SK-N-SH (cell line): ENCODE data around the gene TRUB2. TPM values are rescaled to one million over a fixed set of nuclear protein-coding genes. Genes with fewer than 3 reads are reported as not detected.

Experiments
- CTCF ChIA-PET: fragments of 300-600, 350-600 bp; formaldehyde crosslinking; extraction: SDS; loops from one replicate; lab custom pipeline; 2021; lab: Yijun Ruan, JAX
- POLR2A ChIA-PET: fragments of 350-600 bp; sonication (Branson Sonifier 250); formaldehyde crosslinking; extraction: SDS; loops from one replicate; lab custom pipeline; 2020; ENCODE audit warnings: antibody characterized with exemption, inconsistent platforms; lab: Yijun Ruan, JAX
- DNase-seq: peaks from one replicate; pipeline ENCODE4 v3.0.0; 2012
- H2AFZ ChIP-seq: fragments of 200-600 bp; sonication (generic); 2 replicates; pipeline ENCODE4 v1.8.1; 2016; ENCODE audit warnings: antibody characterized with exemption, mild to moderate bottlenecking, low read depth
- H3F3A ChIP-seq: fragments of 200-600 bp; sonication (generic); replicated peaks from 2 replicates; pipeline ENCODE3; 2016; ENCODE audit warnings: antibody characterized with exemption, mild to moderate bottlenecking; ENCODE audit not compliant: insufficient read depth
- H3K27ac ChIP-seq, 2 experiments: fragments of 200-500 bp in 1 of 2; fragments of 200-600 bp in 1 of 2; sonication (Bioruptor generic) in 1 of 2; sonication (generic), shearing (Covaris generic) in 1 of 2; 2 replicates each; pipeline versions ENCODE4 v1.5.1 to v1.6.1; 2014 to 2016; ENCODE audit warnings: low read depth in 2 of 2, inconsistent platforms in 1 of 2, low read length in 1 of 2, mild to moderate bottlenecking in 1 of 2, mixed read lengths in 1 of 2
- H3K27me3 ChIP-seq: fragments of 200-600 bp; sonication (generic), shearing (Covaris generic); 2 replicates; pipeline ENCODE4 v1.6.1; 2016; ENCODE audit warnings: mixed run types; ENCODE audit not compliant: insufficient read depth
- H3K36me3 ChIP-seq, 2 experiments: fragments of 200-500 bp in 1 of 2; fragments of 200-600 bp in 1 of 2; sonication (Bioruptor generic) in 1 of 2; sonication (generic) in 1 of 2; replicated peaks in 1 of 2; 2 replicates each; pipeline versions ENCODE3 to v1.5.1; 2014 to 2016; ENCODE audit warnings: low read length in 1 of 2, mild to moderate bottlenecking in 1 of 2; ENCODE audit not compliant: insufficient read depth in 2 of 2, control insufficient read depth in 1 of 2
- H3K4me1 ChIP-seq, 2 experiments: fragments of 200-500 bp in 1 of 2; fragments of 200-600 bp in 1 of 2; sonication (Bioruptor generic) in 1 of 2; sonication (generic), shearing (Covaris generic) in 1 of 2; 2 replicates each; pipeline versions ENCODE4 v1.5.1 to v1.6.1; 2014 to 2016; ENCODE audit warnings: low read depth in 1 of 2, low read length in 1 of 2, mixed run types in 1 of 2; ENCODE audit not compliant: insufficient read depth in 2 of 2, control insufficient read depth in 1 of 2
- H3K4me2 ChIP-seq: fragments of 200-600 bp; sonication (generic), shearing (Covaris generic); 2 replicates; pipeline ENCODE4 v1.6.1; 2017; ENCODE audit warnings: mixed run types
- H3K4me3 ChIP-seq, 2 experiments: fragments of 200-500 bp in 1 of 2; fragments of 200-600 bp in 1 of 2; sonication (Bioruptor generic) in 1 of 2; sonication (generic), shearing (Covaris generic) in 1 of 2; 2 replicates each; pipeline versions ENCODE4 v1.5.1 to v1.8.1; 2014 to 2016; ENCODE audit warnings: low read depth in 2 of 2, inconsistent platforms in 1 of 2, low read length in 1 of 2, mild to moderate bottlenecking in 1 of 2, mixed read lengths in 1 of 2, moderate library complexity in 1 of 2
- H3K79me2 ChIP-seq: fragments of 200-600 bp; sonication (generic); 2 replicates; pipeline ENCODE4 v1.8.1; 2017; ENCODE audit warnings: mild to moderate bottlenecking; ENCODE audit not compliant: insufficient read depth
- H3K9ac ChIP-seq: fragments of 200-600 bp; sonication (generic); 2 replicates; pipeline ENCODE4 v1.6.1; 2017; ENCODE audit warnings: mixed run types
- H3K9me2 ChIP-seq: fragments of 200-600 bp; sonication (generic); 2 replicates; pipeline ENCODE4 v1.6.1; 2017; ENCODE audit warnings: mixed run types
- H3K9me3 ChIP-seq: fragments of 200-600 bp; sonication (generic); 2 replicates; pipeline ENCODE4 v1.6.1; 2017; ENCODE audit warnings: mixed run types, mild to moderate bottlenecking, moderate library complexity
- H4K20me1 ChIP-seq: fragments of 200-600 bp; sonication (generic); 2 replicates; pipeline ENCODE4 v1.6.1; 2017; ENCODE audit warnings: mild to moderate bottlenecking, mixed run types; ENCODE audit not compliant: insufficient read depth
- GABPA ChIP-seq: IDR thresholded peaks from 2 replicates; pipeline ENCODE4 v1.4.0; 2012; ENCODE audit warnings: low read depth, mild to moderate bottlenecking
- JUND ChIP-seq: IDR thresholded peaks from 2 replicates; pipeline ENCODE4 v1.4.0; 2012
- MEF2A ChIP-seq: IDR thresholded peaks from 2 replicates; pipeline ENCODE4 v1.4.0; 2012; ENCODE audit warnings: low read depth, borderline replicate concordance
- MXI1 ChIP-seq: IDR thresholded peaks from 2 replicates; pipeline ENCODE4 v1.6.1; 2012; ENCODE audit warnings: mild to moderate bottlenecking, low read depth, low read length, improper control_type of control experiment
- NFIC ChIP-seq: IDR thresholded peaks from 2 replicates; pipeline ENCODE4 v1.4.0; 2012; ENCODE audit warnings: borderline replicate concordance
- POLR2AphosphoS5 ChIP-seq: IDR thresholded peaks from 2 replicates; pipeline ENCODE4 v1.6.1; 2012; ENCODE audit warnings: low read depth, low read length
- RAD21 ChIP-seq: IDR thresholded peaks from 2 replicates; pipeline ENCODE4 v1.6.1; 2012; ENCODE audit warnings: mild to moderate bottlenecking, low read length
- RCOR1 ChIP-seq: fragments of 150-350 bp; IDR thresholded peaks from 2 replicates; pipeline ENCODE4 v1.6.1; 2017; ENCODE audit warnings: antibody characterized with exemption, low read length
- TAF1 ChIP-seq: IDR thresholded peaks from 2 replicates; pipeline ENCODE4 v1.6.1; 2012; ENCODE audit warnings: low read depth, mild to moderate bottlenecking, low read length, moderate library complexity, borderline replicate concordance
- WGBS: methylation state at CpG from one replicate; pipeline ENCODE4 v1.1.6; 2017; ENCODE audit warnings: low lambda C conversion rate; 5-methylcytosine and 5-hydroxymethylcytosine counted together
- polyA plus RNA-seq, 3 experiments: library from polyadenylated mRNA; depleted of rRNA; stranded (reverse); fragments of >200 nt; gene quantifications; 2 replicates each; pipeline ENCODE4 v1.2.3, GENCODE V29; 2012
- TF ChIP-seq, protein P1 (sequence below): IDR thresholded peaks from 2 replicates; pipeline ENCODE4; 2012
- TF ChIP-seq, protein P2 (sequence below): IDR thresholded peaks from 2 replicates; pipeline ENCODE4 v1.6.1; 2012; ENCODE audit warnings: mild to moderate bottlenecking, low read depth, low read length, moderate library complexity
- TF ChIP-seq, protein P3 (sequence below): IDR thresholded peaks from 2 replicates; pipeline ENCODE4 v1.4.0; 2012; ENCODE audit warnings: low read depth

TRUB2 gene
- polyA plus RNA-seq, 1 of the 3 experiments (the other 2 are of a cell fraction): 18.8 TPM

DNA sequence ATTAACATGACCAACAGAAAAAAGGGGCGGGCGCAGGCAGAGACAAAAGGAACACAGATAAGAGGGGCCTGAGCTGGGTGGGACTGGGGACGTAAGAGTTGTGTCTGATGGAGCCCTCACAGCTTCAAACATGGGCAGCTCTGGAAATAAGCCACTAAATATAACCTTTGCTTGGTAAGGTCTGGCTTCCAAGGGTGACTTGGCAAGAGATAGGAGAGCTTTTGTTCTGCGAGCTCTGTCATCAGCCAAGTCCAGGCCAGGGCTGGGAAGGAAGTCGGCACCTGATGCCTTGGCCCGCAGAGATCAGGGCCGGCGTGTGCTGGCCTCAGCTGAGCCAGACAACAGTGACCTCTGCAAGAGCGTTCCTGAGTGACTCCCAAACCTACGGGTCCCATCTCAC, 11.8 kb downstream of the TRUB2 start:
- no peaks in the 10 kb centered on the region for H3K9me3 ChIP-seq

DNA sequence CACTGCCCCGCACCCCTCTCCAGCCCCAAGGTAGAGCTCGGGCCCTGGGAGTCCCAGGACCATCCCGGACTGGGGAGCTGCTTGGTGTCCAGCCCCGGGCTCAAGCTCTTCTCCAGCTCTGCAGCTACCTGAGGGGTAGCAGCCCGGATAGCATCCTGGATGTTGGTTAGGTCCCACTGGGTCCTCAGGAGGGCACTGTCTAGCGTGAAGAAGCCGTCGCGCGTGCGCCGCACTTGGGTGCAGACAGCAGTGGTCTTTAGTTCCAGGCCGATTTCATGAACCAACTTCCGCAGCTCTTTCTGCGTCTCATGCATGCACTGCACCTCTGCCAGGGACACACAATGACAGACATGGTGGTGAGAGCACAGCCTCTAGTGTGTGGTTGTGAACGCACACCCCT, 12.7 kb downstream of the TRUB2 start:
- ChIA-PET CTCF (interaction anchor here (1.3 to 3.2 kb wide), 4 partner anchors 12 to 112 kb away, joined by 4 to 19 read pairs (median 6); partner anchors contain the start of gene TRUB2), POLR2A (interaction anchor here (0.7 to 1.5 kb wide), 3 partner anchors 9 to 12 kb away, joined by 3 to 4 read pairs (median 4); no protein-coding TSS in a partner anchor)
- Histone ChIP-seq H3K4me3 (no peak overlapping the region), H3K9ac (no peak overlapping the region), H3F3A (peaks cover 43% of the 10 kb centered on the region), H3K4me1 (peaks cover 0 to 12% of the 10 kb centered on the region in 2 experiments; a peak in 1 of 4 replicates), H3K79me2 (no peaks in the 10 kb centered on the region), H3K36me3 (peaks cover 26 to 37% of the 10 kb centered on the region in 2 experiments), H3K27ac (no peak overlapping the region), H3K9me3 (no peaks in the 10 kb centered on the region), H2AFZ (no peak overlapping the region), H4K20me1 (no peaks in the 10 kb centered on the region), H3K27me3 (no peaks in the 10 kb centered on the region), H3K9me2 (no peaks in the 10 kb centered on the region), H3K4me2 (no peak overlapping the region)
- DNase-seq: no peak
- TF ChIP-seq MEF2A (no peak), POLR2AphosphoS5 (no peak)
- TF ChIP-seq, protein P1, sequence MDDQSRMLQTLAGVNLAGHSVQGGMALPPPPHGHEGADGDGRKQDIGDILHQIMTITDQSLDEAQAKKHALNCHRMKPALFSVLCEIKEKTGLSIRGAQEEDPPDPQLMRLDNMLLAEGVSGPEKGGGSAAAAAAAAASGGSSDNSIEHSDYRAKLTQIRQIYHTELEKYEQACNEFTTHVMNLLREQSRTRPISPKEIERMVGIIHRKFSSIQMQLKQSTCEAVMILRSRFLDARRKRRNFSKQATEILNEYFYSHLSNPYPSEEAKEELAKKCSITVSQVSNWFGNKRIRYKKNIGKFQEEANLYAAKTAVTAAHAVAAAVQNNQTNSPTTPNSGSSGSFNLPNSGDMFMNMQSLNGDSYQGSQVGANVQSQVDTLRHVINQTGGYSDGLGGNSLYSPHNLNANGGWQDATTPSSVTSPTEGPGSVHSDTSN: no peak
- WGBS: 89% methylated on average over 3 of the region's 16 CpGs

More for the DNA sequence above, 11.8 kb downstream of the TRUB2 start:
- 98% methylated on average over 7 of the region's 10 CpGs for WGBS
- Histone ChIP-seq H3K36me3 (peaks cover 30 to 44% of the 10 kb centered on the region in 2 experiments), H3K9me2 (no peaks in the 10 kb centered on the region), H3F3A (peaks cover 39% of the 10 kb centered on the region), H3K79me2 (no peaks in the 10 kb centered on the region), H3K4me1 (peaks cover 0 to 12% of the 10 kb centered on the region in 2 experiments; a peak in 1 of 4 replicates), H3K27ac (no peak overlapping the region), H3K4me2 (no peak overlapping the region), H3K4me3 (no peak overlapping the region), H2AFZ (no peak overlapping the region), H3K27me3 (no peaks in the 10 kb centered on the region), H4K20me1 (no peaks in the 10 kb centered on the region), H3K9ac (no peak overlapping the region)
- POLR2A ChIA-PET: interaction anchor here (0.7 to 1.4 kb wide), 2 partner anchors 8 to 12 kb away, joined by 3 to 4 read pairs; no protein-coding TSS in a partner anchor
- DNase-seq: no peak
- TF ChIP-seq NFIC: no peak
- no peak for TF ChIP-seq MEF2A
- TF ChIP-seq, protein P2, sequence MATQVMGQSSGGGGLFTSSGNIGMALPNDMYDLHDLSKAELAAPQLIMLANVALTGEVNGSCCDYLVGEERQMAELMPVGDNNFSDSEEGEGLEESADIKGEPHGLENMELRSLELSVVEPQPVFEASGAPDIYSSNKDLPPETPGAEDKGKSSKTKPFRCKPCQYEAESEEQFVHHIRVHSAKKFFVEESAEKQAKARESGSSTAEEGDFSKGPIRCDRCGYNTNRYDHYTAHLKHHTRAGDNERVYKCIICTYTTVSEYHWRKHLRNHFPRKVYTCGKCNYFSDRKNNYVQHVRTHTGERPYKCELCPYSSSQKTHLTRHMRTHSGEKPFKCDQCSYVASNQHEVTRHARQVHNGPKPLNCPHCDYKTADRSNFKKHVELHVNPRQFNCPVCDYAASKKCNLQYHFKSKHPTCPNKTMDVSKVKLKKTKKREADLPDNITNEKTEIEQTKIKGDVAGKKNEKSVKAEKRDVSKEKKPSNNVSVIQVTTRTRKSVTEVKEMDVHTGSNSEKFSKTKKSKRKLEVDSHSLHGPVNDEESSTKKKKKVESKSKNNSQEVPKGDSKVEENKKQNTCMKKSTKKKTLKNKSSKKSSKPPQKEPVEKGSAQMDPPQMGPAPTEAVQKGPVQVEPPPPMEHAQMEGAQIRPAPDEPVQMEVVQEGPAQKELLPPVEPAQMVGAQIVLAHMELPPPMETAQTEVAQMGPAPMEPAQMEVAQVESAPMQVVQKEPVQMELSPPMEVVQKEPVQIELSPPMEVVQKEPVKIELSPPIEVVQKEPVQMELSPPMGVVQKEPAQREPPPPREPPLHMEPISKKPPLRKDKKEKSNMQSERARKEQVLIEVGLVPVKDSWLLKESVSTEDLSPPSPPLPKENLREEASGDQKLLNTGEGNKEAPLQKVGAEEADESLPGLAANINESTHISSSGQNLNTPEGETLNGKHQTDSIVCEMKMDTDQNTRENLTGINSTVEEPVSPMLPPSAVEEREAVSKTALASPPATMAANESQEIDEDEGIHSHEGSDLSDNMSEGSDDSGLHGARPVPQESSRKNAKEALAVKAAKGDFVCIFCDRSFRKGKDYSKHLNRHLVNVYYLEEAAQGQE: no peak
- TF ChIP-seq TAF1: no peak
- no peak for TF ChIP-seq GABPA
- TF ChIP-seq RAD21: no peak
- TF ChIP-seq, protein P1: no peak
- no peak for TF ChIP-seq RCOR1
- TF ChIP-seq JUND: no peak
- no peak for TF ChIP-seq MXI1
- TF ChIP-seq, protein P3, sequence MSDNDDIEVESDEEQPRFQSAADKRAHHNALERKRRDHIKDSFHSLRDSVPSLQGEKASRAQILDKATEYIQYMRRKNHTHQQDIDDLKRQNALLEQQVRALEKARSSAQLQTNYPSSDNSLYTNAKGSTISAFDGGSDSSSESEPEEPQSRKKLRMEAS: no peak
- CTCF ChIA-PET: interaction anchor here (0.8 to 3.2 kb wide), 6 partner anchors 9 to 111 kb away, joined by 3 to 19 read pairs (median 5); partner anchors contain the start of gene TRUB2
